HUES48 (cell line): ENCODE measurements around the gene PPIL4.

Experiments
- H3K27ac ChIP-seq: one replicate; pipeline ENCODE4 v1.7.0; 2013; ENCODE audit warnings: low read depth, low read length, inconsistent platforms
- H3K27me3 ChIP-seq: 2 replicates; pipeline ENCODE4 v1.6.1; 2013; ENCODE audit warnings: mild to moderate bottlenecking, low read length; ENCODE audit not compliant: control insufficient read depth, insufficient read depth
- H3K36me3 ChIP-seq: 2 replicates; pipeline ENCODE4 v1.6.1; 2013; ENCODE audit warnings: low read length; ENCODE audit not compliant: control insufficient read depth, insufficient read depth
- H3K4me1 ChIP-seq: 2 replicates; pipeline ENCODE4 v1.6.1; 2013; ENCODE audit warnings: mild to moderate bottlenecking, low read length; ENCODE audit not compliant: control insufficient read depth, insufficient read depth
- H3K4me3 ChIP-seq: 2 replicates; pipeline ENCODE4 v1.5.1; 2013; ENCODE audit warnings: mild to moderate bottlenecking, low read depth, low read length
- H3K9ac ChIP-seq: 2 replicates; pipeline ENCODE4 v1.6.1; 2013; ENCODE audit warnings: mild to moderate bottlenecking, low read depth, low read length, moderate library complexity
- H3K9me3 ChIP-seq: 2 replicates; pipeline ENCODE4 v1.6.1; 2013; ENCODE audit warnings: low read length; ENCODE audit not compliant: control insufficient read depth, insufficient read depth

The PPIL4 gene

GRCh38 chr6:149563928-149564325 is 18.1 kb upstream of the PPIL4 start:
- Histone ChIP-seq H3K4me1 (peaks cover 6% of the 10 kb centered on the region), H3K9ac (no peak overlapping the region), H3K36me3 (no peaks in the 10 kb centered on the region), H3K27ac (no peak overlapping the region), H3K27me3 (peaks cover 3% of the 10 kb centered on the region; the same call in 1 of the 2 replicates), H3K4me3 (no peak overlapping the region), H3K9me3 (no peaks in the 10 kb centered on the region)

GRCh38 chr6:149563203-149563927 is 17.5 kb upstream of the PPIL4 start:
- H3K4me3 ChIP-seq = no peak overlapping the region
- no peak overlapping the region for H3K27ac ChIP-seq
- peaks cover 3% of the 10 kb centered on the region; the same call in 1 of the 2 replicates for H3K27me3 ChIP-seq
- H3K9ac ChIP-seq = no peak overlapping the region
- H3K4me1 ChIP-seq = peaks cover 6% of the 10 kb centered on the region
- no peaks in the 10 kb centered on the region for H3K9me3 ChIP-seq
- H3K36me3 ChIP-seq = no peaks in the 10 kb centered on the region

- H3K9ac ChIP-seq = no peak overlapping the region
- H3K9me3 ChIP-seq = no peaks in the 10 kb centered on the region
- H3K36me3 ChIP-seq = no peaks in the 10 kb centered on the region
- no peaks in the 10 kb centered on the region for H3K4me1 ChIP-seq
- no peak overlapping the region for H3K27ac ChIP-seq
- H3K4me3 ChIP-seq = no peak overlapping the region
- peaks cover 3% of the 10 kb centered on the region; the same call in 1 of the 2 replicates for H3K27me3 ChIP-seq
Measured at GRCh38 chr6:149560736-149561135, 14.9 kb upstream of the PPIL4 start.

GRCh38 chr6:149559389-149559788 is 13.5 kb upstream of the PPIL4 start:
- Histone ChIP-seq H3K9me3 (no peaks in the 10 kb centered on the region), H3K9ac (no peak overlapping the region), H3K36me3 (no peaks in the 10 kb centered on the region), H3K27ac (no peak overlapping the region), H3K4me1 (no peaks in the 10 kb centered on the region), H3K27me3 (peaks cover 3% of the 10 kb centered on the region; the same call in 1 of the 2 replicates), H3K4me3 (no peak overlapping the region)

GRCh38 chr6:149558029-149558428 is 12.2 kb upstream of the PPIL4 start:
- H3K4me1 ChIP-seq = no peaks in the 10 kb centered on the region
- H3K9me3 ChIP-seq = no peaks in the 10 kb centered on the region
- no peak overlapping the region for H3K27ac ChIP-seq

GRCh38 chr6:149551920-149552319 is 6.1 kb upstream of the PPIL4 start:
- Histone ChIP-seq H3K27me3 (no peaks in the 10 kb centered on the region; the same call in 1 of the 2 replicates), H3K9ac (no peak overlapping the region), H3K27ac (no peak overlapping the region), H3K9me3 (no peaks in the 10 kb centered on the region), H3K4me3 (no peak overlapping the region), H3K4me1 (no peaks in the 10 kb centered on the region), H3K36me3 (no peaks in the 10 kb centered on the region)

More at GRCh38 chr6:149558029-149558428, 12.2 kb upstream of the PPIL4 start:
- Histone ChIP-seq H3K4me3 (no peak overlapping the region), H3K36me3 (no peaks in the 10 kb centered on the region), H3K9ac (no peak overlapping the region), H3K27me3 (peaks cover 3% of the 10 kb centered on the region; the same call in 1 of the 2 replicates)

- Histone ChIP-seq H3K27me3 (no peaks in the 10 kb centered on the region), H3K36me3 (peaks cover 7% of the 10 kb centered on the region), H3K9me3 (no peaks in the 10 kb centered on the region), H3K9ac (peak overlapping the region; percentile 86), H3K27ac (peak overlapping the region; percentile 97), H3K4me3 (peak overlapping the region; percentile 85), H3K4me1 (peaks cover 8% of the 10 kb centered on the region)
Measured at GRCh38 chr6:149545258-149545753, 537 bp downstream of the PPIL4 start.

GRCh38 chr6:149544646-149545257 is 1.1 kb downstream of the PPIL4 start:
- Histone ChIP-seq H3K9ac (peak overlapping the region; percentile 86), H3K27me3 (no peaks in the 10 kb centered on the region), H3K36me3 (peaks cover 11% of the 10 kb centered on the region), H3K27ac (peak overlapping the region; percentile 15), H3K4me1 (peaks cover 8% of the 10 kb centered on the region), H3K4me3 (peak overlapping the region; percentile 85), H3K9me3 (no peaks in the 10 kb centered on the region)

GRCh38 chr6:149541139-149541538 is 4.7 kb downstream of the PPIL4 start:
- Histone ChIP-seq H3K27me3 (no peaks in the 10 kb centered on the region), H3K4me3 (no peak overlapping the region), H3K36me3 (peaks cover 42% of the 10 kb centered on the region), H3K9ac (no peak overlapping the region), H3K9me3 (no peaks in the 10 kb centered on the region), H3K4me1 (peaks cover 8% of the 10 kb centered on the region), H3K27ac (no peak overlapping the region)

GRCh38 chr6:149534742-149535141 is 11.1 kb downstream of the PPIL4 start:
- Histone ChIP-seq H3K9ac (no peak overlapping the region), H3K4me1 (no peaks in the 10 kb centered on the region), H3K36me3 (peaks cover 86% of the 10 kb centered on the region), H3K4me3 (no peak overlapping the region), H3K9me3 (no peaks in the 10 kb centered on the region), H3K27me3 (no peaks in the 10 kb centered on the region), H3K27ac (no peak overlapping the region)

GRCh38 chr6:149529650-149530049 is 16.2 kb downstream of the PPIL4 start:
- Histone ChIP-seq H3K27me3 (no peaks in the 10 kb centered on the region), H3K36me3 (peaks cover 88% of the 10 kb centered on the region), H3K9ac (no peak overlapping the region), H3K9me3 (no peaks in the 10 kb centered on the region), H3K27ac (no peak overlapping the region), H3K4me1 (no peaks in the 10 kb centered on the region), H3K4me3 (no peak overlapping the region)
